Esophagus mucosa (tissue), 1 donor: ENCODE data around the gene SNAP29. TPM values are rescaled to one million over a fixed set of nuclear protein-coding genes. Genes with fewer than 3 reads are reported as not detected.
"Not testable (repeated sequence)": the region's sequence is repeated elsewhere in the genome, so short reads cannot be mapped to it uniquely, and the experiment has no call there.

ENCODE experiments used
- ATAC-seq: fragments of 200-7000 bp; cut with Tn5 transposase; one replicate; pipeline ENCODE4 v1.9.1; 2020
- total RNA-seq: library from RNA; stranded (reverse); gene quantifications from one replicate; pipeline ENCODE4 v1.2.4, GENCODE V29; 2023
- donor health status: DM: yes; HTN: yes; CAD: no.

The SNAP29 gene
- total RNA-seq, 1 donor from 2014 or later: 24.0 TPM

DNA sequence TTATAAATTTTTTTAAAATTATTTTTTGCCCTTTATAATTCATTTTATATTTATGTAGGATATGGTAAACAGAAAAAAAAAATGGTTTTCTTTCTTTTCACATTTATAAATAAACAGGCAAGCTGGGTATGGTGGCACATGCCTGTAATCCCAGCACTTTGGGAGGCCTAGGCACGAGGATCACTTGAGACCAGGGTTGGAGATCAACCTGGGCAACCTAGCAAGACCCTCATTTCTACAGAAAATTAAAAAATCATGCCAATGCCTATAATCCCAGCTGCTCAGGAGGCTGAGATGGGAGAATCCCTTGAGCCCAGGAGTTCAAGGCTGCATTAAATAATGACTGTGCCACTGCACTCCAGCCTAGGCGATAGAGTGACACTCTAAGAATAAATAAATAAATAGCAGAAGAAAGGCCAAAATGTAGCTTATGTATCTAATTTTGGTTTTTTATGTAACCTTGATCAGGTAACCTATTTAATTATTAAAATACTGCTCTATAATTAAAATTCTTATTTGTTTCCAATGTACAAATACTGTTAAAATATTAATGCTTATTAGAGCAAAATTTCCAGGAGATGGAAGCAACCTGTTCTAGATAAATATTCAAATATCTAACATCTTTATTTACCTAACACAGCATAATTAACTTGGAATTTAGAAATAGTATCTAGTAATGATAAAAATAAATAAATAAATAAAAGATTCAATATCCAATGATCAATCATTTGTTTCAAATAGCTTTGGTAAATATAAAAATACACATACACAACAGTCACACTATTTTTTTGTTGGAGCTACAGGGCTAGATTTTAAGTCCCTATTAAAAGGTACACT is 21.6 kb upstream of the SNAP29 start:
- ATAC-seq: no peak

DNA sequence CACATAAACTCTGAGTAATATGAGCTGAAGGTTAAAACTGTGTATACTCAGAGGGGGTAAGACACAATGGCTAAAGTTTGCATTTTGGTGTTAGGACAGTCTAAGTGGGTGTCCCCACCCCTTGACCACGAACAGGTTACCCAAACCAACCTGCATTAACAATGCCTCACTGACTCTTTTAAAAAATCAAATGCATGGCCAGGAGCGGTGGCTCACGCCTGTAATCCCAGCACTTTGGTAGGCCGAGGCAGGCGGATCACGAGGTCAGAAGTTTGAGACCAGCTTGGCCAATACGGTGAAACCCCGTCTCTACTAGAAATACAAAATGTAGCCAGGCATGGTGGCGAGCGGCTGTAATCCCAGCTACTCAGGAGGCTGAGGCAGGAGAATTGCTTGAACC is 19.5 kb upstream of the SNAP29 start:
- ATAC-seq: not testable (repeated sequence)

DNA sequence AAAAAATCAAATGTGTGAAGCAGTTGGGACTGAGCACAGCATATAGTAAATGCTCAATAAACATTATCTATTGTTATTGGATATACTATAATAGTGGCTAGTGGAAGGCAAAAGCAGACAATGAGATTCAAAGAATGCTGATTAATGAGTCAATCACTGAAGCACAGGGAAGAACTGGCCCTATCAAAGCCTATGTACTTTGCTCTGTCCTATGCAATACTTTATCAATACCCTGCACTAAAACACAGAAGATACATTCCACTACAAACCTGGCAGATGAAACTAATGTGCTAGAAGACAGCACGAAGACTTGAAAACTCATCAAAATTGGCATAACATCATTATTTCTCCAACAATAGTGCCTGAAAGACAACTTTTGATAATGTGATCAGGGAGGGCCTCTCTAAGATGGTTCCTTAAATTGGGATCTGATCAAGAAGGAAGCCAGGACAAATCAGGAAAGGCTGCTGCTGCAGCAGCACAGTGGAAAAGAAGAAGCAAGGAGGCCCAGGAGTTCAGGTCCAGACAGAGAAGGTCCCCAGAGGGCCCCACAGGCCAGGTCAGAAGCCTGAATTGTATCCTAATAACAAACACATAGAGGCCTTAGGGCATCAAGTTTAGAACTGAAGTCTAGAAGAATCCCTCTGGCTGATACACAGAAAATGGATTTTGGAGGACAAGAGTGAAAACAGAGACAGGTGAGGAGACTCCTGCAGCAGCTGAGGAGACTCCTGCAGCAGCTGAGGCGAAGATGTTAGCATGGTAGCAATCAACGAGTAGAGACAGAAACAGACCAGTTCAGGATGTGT is 18.8 kb upstream of the SNAP29 start:
- ATAC-seq: no peak

DNA sequence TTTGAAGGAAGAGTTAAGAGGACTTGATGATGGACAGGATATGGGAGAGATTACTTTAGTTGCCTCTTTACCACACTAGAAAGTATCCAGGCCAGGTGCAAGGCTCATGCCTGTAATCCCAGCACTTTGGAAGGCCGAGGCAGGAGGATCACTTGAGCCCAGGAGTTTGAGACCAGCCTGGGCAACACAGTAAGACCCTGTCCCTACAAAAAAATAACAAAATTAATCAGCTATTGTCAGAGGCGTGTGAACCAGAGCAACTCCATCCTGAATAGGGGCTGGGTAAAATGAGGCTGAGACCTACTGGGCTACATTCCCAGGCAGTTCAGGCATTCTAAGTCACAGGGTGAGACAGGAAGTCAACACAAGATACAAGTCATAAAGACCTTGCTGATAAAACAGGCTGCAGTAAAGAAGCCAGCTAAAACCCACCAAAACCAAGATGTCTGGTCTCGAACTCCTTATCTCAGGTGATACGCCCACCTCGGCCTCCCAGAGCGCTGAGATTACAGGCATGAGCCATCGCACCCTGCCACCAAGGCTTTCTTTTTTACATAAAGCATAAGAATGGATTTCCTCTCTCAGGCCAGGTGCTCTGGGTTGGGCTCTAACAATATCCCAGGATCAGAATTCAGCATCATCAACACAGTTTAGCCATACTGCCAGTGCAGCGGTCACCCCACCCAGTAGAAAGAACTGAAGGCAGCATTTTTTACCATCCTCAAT is 18.0 kb upstream of the SNAP29 start:
- no peak for ATAC-seq

DNA sequence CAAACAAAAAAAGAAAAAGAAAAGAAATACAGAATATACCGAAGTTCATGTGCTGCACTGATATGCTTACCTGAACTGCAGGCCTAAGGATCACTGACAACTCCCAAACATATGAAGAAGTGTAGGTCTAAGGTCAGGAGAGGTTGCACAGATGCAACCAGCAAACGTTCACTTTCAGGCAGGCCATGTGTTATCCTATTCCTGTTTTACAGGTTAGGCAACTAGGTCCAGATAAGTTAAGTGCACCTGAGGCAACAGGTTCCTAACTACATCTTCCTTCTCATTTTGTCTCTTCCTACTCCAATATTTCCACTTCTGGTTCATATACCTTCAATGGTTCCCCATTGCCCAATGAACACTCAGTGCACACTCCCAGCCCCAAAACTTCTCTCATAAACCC is 15.3 kb upstream of the SNAP29 start:
- ATAC-seq: peak; percentile 86

DNA sequence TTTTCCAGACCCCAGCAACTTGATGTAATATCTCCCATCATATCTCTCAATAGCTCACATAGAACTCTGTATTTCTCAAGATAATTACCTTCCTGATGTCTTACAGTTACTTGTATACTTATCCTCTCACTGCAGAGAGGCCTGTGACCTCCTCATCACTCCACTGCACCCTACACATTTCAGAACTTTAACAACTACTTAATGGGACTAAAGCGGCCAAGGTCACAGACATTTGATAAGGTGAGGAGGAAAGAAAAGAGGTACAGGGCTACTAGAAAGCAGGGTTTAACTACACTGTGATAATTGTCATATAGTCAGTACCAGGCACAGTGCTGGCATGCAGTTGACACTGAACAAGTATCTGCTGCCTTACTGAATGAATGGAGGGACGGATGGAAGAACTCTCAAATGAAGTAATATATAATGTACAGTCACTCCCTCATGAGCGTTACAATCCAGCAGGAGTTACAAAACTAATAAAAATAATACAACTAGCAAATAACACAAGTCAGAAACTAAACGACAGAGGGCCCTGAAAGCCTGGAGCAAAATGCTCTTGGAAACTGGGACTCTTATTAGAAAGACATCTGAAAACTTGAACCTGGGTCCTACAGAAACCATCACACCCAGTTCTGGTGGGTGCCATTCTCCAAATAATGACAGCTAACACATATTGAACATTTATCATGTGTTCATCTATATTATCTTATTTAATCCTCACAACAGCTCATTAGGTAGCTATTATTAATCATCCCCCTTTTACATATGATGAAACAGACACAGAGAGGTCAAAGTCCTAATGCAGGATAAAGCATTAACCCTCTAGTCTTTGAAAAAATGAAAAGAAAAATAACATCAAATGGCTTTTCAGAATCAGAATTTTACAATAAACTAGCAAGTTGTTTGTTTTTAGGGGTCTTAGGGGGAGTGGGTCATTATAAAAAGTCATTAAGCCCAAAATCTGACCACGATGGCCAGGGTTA is 14.5 kb upstream of the SNAP29 start:
- ATAC-seq: no peak

DNA sequence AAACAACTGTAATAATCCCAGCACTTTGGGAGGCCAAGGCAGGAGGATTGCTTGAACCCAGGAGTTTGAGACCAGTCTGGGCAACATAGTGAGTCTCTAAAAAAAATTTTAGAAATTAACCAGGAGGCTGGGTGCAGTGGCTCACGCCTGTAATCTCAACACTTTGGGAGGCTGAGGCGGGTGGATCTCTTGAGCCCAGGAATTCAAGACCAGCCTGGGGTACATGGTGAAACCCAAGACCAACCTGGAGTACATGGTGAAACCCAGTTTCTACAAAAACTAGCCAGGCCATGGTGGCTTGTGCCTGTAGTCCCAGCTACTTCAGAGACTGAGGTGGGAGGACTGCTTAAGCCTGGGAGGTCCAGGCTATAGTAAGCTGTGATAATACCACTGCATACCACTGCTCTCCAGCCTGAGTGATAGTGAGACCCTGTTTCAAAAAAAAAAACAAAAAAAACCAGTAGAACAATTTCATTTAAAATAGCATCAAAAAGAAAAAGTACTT is 11.4 kb upstream of the SNAP29 start:
- ATAC-seq: no peak

DNA sequence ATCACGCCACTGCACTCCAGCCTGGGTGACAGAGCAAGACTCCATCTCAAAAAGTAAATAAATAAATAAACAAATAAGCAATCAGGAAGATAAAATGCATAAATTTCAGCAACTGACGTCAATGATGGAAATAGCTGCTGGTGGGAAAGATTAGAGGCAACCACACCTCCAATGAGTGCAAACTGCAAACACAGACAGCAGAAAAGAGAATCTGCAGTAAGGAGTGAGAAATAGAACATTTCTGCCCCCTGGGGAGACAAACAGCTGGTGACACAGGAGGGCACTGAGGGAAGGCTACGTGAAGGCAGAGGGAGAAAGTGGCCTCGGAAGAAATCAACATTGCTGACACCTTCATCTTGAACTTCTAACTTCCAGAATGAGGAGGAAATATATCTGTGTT is 6.7 kb upstream of the SNAP29 start:
- no peak for ATAC-seq

DNA sequence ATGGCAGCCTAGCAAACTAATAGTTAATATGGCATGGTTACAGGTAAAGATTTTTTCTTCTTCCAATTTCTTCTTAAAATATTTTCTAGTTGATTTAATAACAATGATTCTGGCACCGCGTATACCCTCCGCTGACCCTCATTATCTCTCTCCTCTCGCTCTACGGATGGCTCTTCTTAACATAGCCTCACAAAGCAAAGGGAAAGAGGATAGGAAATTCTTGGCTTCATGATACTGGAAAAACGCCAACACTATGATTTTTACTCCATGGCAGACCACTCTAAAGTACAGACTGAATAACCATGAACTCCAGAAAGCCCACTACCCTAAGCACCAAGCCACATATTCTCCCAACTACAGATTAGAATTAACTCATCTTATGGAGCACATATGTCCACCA is 6.3 kb upstream of the SNAP29 start:
- ATAC-seq: no peak

DNA sequence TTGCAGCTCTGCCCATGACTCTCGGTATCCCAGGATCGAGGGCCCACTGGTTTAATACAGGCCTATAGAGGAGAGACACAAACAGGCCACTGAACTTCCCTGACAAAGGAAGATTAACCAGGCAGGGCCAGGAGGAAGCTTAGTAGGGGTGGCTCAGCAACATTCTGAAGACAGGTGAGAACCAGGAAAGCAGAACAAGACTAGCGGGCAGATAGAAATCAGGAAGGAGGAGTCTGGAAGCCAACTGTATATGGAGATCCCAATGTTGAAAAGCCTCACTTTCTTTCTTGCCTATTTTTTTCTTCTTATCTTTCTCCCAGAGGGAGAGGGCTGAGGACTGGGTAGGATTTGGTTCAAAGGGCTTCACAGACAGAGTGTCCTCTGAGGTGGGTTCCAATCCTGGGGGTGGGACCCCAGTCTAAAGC is 5.6 kb upstream of the SNAP29 start:
- no peak for ATAC-seq

DNA sequence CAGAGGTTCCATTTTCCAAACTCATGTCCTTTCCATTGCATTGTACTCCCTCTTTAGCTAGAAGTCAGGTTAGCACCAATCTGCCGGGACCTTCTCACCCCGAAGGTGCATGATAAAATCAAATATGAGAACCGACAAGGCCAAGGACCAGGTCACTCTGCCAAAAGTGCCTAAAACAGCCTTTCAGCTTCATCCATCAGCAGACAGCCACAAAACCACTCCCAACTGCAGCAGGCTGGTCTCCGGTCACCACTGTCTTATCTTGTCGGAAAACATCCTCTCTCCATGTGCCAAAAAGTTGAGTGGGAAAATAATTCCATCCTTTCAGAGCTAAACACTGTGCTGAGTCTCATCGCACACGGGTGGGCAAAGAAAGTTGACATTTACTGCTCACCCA is 1.6 kb upstream of the SNAP29 start:
- no peak for ATAC-seq

DNA sequence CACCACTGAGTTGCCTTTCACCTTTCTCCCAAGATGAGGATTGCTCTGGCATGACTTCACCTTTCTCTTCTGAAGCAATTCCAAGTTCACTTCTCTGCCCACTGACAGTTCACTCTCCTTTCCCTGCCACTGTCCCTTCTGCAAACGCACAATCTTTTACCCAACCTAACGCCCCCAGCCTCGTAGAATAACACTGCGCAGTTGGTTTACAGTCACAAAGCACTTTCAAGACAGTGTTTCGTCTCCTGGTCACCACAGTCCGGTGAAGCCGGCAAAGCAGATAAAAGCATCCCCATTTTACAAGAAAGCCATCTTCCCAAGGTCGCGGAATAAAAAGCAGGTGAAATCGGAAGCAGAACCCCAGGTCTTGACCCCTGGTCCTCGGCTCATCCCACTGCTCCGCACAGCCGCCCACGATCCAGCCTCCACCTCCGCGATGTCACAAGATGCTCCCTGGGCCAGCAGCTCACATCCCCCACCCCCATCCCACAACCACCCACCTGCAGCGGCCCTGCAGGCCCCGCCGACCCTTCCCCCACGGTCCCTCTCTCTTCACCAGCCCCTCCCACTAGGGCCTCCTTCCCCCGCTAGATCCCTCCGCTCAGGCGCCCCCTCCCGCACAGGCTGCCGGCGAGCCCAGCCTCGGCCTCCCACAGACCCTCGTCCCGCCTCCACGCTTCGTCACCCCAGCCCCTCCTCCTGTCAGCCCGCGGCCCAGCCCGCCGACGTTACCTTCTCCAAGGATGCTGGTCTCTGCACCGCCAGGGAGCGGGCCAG is 781 bp upstream of the SNAP29 start:
- peak; percentile 55 for ATAC-seq

DNA sequence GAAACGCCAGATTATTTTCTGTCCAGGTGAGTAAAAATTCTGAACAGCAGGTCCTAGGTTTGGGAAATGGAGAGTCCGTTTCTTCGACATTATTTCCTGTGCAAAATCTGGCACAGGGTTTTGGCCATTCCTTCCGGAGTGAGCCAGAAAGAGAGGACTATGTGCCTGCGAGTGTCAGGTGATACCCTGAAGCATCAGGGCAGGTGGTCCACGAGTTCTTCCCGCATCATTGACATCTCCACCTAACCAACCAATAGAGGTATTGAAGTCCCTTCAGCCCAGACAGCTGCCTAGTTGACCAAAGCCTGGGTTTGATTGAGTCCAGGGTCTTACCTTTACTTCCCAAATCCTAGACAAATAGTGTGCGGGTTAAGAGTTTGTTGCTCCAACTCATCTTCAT is 808 bp downstream of the SNAP29 start:
- no peak for ATAC-seq

DNA sequence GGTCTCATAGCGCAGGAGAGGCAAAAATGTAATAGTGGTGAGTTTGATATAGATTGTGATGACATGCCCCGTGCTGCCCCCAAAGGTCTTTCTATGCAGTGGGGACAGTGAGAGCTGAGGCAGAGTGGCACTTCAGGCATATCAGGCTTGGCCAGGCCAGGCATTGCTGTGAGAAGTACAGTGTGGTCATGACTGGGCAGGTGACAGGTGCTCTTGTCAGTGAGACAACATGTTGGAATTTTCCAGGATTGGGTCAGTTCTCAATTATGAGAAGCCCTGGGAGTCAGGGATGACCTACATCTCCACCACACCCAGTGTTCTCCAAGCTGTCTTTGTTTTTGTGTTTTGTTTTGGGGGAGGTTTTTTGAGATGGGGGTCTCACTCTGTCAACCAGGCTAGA is 3.7 kb downstream of the SNAP29 start:
- no peak for ATAC-seq

DNA sequence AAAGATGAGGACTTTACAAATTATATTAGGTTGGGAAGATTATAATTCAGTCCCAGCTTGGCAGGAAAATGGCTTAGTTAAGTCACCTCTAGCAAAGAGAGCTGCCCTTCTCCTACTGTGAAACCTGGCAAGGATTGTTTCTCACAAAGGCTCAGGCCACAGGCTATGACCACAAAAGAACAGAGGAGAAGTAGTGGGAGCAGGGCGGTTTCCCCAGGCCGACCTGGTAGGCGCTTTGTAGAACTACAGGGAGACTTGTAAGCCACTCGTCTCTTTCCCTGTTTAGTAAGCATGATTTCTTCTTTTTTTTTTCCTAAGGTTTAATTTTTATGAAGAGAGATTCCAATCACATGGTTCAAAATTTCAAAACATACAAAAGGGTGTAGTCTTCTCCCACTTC is 4.6 kb downstream of the SNAP29 start:
- no peak for ATAC-seq

DNA sequence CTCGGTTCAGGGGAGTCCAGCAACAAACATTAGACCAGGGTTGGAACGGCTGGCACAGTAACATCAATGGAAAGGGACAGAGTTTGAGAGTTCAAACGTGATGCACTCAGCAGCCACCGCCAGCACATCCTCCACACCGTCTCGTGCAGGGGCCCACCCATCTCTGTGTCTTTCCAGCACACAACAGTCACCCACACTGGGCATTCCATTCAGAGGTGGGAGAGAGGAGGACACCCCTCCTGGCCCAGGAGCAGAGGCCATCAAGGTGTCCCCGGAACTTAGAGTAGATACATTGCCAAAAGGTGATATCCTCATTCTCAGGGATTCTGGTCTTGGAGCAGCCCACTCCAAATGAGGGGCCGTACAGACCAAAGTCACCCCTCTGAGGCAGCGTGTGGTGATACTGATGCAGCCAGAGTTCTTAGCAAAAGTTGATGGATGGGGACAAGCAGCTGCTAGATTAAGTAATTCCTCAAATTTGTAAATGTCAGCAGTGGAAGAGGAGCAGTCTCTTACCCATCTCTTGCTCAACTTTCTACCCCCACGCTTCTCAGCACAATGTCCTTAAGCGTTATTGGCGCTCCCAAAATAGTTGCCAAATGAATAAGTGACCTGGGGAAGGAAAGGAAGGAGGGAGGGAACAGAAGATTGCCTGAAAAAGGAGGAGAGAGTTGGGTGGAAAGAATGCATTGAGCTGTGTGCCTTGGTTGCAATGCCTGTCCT is 5.5 kb downstream of the SNAP29 start:
- ATAC-seq: no peak

DNA sequence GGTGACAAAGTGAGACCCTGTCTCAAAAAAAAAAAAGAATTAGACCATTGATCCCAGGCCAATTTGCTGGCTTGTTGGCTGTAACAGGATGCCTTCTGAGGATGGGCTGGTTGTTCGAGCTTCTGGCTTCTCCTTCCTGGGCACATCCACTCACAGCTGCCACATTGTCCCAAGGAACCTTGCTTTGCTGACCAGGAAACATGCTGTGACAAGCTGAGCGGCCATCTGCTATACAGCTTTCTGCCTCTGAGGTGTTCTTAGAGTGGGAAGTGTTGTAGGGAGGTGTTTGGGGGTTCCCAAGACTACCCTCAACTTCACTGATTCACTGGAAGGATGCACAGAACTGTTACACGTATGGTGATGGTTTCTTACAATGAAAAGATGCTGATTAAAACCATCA is 6.5 kb downstream of the SNAP29 start:
- no peak for ATAC-seq

DNA sequence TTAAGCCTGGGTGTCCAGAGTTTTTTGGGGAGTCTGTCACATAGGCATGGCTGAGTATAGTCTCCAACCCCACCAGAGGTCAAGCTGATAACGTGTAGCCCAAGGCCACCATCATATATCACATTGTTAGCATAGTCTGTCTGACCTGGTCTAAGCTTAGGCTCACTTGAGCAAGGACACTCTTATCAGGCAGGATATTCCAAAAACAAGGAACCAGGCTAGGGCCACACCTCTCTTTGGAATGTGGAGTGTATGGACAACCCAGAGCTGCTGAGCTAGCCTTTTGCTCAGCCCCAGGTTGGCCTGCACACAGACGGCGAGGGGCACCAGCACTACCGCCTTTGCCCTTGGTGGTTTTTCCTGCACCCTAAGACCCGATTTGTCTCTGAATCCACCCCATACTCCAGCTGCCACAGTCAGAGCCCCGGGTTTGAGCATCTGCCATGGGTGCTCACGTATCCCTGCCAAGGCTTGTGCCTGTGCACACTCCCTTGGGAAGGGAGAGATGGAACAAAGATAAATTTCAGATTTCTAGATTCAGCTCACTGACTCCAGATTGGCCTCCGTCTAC is 7.2 kb downstream of the SNAP29 start:
- ATAC-seq: no peak

DNA sequence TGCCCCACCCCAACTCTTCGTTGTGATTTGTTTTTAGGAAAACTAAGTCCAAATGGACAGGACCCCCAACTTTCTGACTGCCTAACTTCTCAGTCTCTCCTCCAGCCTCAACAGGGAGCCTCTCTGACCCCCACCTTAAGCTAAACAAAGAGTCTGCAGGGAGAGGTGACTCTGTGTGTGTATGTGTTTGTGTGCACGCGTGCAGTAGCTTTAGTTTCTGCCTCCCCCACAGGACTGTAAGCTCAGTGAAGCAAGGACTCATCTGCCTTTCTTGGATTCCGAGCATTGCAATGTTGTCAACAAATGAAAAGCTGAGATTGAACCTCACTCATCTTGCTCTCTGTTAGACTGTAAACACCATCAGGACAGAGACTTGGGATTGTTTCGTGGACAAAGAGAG is 7.9 kb downstream of the SNAP29 start:
- ATAC-seq: no peak
